ENCODE data around the gene PDE4D.
"Not testable (repeated sequence)": the region's sequence is repeated elsewhere in the genome, so short reads cannot be mapped to it uniquely, and the experiment has no call there.

Gene PDE4D

DNA sequence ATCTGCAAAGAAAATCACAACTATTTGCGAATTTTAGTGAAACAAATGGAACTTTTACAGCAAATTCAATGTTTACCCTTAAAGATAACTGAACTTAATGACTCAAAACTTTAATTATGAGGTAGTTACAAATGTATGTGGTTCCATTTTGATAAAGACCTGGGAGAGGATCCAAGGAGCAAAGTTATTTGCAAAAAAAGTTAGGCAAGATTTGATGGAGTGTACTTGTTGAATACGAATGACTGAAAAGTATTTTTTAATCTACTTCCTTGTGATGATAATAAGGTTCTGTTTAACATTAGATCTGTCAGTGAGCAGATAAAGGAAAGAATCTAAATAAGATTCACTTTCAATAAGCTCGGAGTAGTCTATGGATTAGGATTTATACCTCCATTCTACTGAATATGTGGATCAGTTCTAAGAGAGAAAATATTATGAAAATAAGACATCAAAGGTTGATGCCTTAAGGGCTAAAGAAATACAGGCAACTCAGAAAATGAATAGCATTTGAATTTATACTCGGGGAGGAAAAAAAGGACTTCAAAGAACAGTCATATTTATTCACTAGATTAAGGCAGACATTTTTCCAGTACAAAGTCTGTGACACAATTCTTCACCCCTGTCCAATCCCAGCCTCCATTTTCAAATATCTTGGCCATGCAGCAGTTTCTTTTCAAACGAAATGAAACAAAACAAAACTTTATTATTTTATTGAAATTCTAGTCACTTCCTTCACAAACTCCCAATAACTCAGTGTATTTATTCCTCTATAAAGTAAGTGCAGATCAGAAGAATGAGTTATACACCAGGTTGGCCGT, 199.8 kb downstream of the PDE4D start:
- no peak for DNase-seq

DNA sequence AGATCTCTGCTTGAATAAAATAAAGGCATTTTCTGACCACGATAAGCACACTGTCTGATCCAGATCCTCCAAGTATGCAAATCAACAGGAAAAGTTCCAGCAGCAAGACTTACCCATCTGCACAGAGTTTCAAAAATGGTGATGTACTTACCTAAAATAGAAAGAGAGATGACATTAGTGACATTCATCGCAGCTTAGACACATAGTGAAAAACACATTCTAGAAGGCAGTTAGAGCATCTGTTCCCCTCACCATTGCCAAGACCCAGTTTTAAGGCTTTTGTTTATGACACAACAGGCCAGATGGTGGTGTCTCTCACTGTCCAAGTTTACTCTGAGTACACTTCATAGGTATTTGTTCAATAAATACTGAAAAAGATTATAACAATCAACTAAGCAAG, 207.7 kb downstream of the PDE4D start:
- no peak for DNase-seq

DNA sequence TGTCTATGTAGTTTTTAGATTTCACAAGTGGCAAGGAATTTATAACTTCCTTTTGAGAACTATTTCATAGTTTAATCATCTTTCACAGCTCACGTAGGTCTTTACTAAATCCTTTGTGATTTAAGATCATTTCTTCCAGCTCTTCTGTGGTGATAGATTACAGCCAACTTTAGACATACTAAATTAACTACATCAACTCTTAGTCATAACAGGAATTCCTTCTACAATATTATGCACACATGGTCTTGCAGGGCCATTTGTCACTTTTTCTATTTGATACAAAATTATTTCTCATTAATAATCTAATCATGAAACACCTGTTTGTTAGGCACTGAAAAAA, 208.4 kb downstream of the PDE4D start:
- no peak for DNase-seq

DNA sequence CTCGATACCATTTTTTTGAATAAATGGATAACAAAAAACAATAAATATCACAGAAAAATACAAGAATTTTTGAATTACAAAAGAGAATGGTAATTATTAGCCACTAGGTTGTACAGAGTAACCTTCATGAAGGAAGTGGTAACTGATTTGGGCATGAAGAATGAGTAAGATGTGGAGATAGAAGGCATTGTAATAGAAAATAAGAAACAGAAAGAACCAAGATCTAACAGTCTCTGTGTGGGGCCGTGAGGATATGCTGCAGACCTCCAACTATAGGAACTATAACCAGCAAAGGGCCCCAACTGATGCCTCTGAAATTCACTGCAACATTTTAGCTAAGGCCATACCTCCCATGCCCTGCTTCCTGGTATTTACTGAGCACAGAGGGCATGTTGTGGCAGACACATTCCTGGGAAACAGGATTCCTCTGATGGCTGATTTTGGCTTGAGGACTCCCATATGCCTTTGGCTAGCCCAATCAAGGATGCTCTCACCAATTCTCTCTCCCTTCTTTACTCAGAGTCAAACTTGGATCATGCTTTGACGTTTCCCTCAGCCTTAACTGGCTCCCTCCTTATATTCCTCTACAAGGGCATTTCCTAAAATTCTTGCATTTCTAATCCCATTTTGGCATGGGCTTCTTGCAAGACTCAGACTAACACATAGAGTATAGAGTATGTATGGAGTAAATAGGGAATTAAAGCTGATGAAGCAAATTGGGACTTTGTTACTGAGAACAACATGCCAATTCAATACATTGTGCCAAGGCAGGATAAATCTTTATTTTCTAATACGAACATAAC, 208.9 kb downstream of the PDE4D start:
- DNase-seq = no peak

DNA sequence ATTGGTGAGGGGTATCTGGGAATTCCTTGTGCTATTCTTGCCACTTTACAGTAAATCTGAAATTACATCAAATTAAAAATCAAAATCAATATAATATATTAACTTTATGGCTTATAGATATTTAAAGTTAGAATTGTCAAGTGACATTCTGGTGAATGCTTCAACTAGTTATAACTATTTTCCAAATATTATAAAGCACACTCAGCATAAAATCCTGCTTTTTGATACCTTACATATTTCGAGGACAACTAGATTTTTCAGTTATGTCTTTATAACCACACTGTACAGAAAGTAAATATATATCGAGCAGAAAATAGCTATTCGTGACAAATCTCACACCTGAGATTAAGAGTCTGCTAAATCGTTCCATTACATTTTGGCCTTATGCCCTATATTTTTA, 210.2 kb downstream of the PDE4D start:
- no peak for DNase-seq

DNA sequence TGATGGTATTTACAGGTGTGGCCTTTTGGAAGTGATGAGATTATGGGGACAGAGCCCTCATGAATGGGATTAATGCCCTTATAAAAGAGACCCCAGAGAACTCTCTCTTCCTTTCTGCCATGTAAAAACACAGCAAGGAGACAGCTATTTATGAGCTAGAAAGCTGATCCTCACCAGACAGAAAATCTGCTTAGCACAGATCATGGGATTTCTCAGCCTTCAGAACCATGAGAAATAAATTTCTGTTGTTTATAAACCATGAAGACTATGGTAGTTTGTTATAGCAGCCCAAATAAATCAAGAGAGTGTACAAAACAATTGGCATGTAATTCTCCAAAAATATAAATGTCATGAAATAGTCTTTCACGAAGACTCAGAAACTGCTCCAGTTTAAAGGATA, 211.0 kb downstream of the PDE4D start:
- no peak for DNase-seq

DNA sequence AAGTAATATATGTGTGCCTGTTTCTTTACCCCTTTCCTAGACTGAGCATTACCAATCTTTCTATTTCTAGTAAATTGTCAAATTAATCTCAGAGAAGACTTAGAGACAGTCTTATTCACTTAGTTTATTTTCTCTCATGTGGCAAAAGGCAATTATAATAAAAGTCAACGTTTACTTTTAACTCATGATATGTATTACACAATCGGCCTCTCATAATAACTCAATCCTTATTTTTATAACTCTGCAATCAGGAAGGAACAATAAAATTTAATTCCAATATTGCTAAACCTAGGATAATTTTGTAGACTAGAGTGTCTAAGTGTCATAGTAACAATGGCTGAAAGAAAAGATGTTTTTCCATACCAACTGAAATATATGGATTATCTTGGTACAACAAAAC, 214.6 kb downstream of the PDE4D start:
- DNase-seq = no peak

DNA sequence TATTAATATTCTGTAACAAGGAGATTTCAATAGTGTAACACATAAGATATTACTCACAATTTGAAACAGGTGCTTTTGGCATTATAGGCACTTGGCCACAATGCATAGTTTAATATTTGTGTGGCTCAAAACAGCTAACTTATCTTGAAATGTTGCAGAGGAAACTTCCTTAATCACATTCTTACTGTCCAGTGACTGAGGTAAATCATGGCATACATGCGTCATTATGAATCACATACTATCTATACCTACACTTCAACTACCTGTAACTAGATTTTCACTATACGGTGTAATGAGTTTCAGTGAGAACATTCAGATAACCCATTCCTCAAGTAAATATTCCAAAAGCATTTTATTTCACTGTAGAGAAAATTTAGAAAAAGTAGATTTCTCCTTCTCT, 218.8 kb downstream of the PDE4D start:
- DNase-seq = no peak

DNA sequence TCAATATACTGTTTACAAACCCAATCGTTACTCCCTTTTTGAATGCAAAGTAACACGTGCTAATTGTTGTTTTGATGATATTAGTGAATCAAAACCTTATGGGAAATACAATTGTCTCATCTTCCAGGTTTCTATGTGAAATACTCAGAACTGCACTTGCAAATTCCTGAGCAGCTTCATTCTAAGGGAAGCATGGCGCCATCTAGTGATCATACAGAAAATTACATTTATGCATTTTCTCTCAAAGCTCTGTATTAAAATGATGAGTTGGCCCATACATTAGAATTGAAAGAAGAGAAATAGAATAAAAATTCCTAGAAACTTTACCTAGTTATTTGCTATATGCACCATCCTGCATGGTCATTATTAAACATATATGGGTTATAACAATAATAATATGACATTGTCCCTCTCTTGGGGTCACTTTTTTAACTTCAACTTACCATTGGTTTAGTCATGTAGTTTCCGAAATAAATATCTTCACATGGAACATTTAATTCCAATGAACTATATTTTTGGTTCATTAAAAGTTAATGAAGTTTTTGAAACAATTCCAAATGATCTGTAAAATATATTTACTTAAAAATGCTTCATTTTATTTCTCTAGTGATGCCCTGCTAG, 220.0 kb downstream of the PDE4D start:
- peak; percentile 60 for DNase-seq

DNA sequence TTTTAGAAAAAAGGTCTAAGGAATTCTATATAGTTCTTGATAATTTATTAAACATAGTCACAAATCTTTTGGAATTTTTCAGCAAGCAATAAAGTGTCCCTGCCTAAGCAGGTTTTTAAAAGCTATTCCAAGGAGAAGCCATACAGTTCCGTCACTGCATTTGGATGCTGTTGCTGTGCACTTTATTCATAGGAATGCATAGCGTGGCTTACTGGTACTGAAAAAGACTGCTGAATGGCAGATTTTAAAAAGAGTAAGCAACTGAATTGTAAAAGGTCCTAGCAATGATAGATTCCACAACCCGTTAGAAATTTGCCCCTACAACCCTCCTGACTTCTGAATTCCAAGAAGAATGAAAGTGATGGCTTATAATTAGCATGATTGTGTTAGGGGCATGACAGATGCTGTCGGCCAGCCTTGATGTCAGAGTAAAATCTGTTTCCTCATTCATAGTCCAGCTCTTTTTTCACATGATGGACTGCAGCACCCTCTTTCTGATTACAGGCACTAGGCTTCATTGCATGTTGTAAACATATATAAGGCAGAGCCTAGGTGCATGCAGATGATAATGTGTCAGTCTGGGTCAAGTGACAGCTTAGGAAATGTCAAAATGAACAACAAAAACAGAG, 227.0 kb downstream of the PDE4D start:
- DNase-seq = no peak

DNA sequence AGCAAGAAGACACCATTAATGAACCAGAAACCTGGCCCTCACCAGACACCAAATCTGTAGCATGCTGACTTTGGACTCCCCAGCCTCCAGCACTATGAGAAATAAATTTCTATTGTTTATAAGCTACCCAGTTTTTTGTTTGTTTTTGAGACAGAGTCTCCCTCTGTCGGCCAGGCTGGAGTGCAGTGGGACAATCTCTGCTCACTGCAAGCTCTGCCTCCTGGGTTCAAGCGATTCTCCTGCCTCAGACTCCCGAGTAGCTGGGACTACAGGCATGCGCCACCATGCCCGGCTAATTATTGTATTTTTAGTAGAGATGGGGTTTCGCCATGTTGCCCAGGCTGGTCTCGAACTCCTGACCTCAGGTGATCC, 227.7 kb downstream of the PDE4D start:
- not testable (repeated sequence) for DNase-seq

DNA sequence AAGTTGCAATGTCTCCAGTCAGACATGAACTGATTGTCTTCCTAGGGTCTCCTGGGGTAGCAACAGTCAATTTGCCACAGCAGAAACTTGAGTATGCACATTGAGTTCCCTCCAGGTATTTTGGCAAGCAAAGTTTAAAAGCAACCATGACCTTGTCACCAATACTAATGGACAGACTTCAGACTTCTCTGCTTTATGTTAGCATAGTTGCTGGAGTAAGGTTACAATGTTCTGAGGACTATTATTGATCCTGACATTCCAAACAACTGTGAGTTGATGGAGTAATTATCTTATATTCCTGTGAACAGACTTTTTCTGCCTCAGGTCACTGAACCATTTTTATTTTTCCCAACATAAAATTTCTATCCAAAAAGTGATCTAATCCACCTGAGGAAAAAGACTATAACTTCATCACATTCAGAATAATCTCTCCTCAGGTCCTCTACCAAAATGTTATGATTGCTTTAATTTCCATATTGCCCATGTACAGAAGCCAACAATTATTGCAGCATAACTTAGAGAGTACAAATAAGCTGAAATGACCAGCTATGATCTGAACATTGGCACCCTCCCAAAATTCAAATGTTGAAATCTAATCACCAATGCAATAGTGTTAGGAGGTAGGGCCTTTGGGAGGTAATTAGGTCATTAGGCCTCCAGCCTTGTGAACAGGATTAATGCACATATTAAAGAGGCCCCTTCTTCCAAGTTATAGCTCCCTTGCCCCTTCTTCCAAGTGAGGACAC, 228.3 kb downstream of the PDE4D start:
- DNase-seq = no peak

DNA sequence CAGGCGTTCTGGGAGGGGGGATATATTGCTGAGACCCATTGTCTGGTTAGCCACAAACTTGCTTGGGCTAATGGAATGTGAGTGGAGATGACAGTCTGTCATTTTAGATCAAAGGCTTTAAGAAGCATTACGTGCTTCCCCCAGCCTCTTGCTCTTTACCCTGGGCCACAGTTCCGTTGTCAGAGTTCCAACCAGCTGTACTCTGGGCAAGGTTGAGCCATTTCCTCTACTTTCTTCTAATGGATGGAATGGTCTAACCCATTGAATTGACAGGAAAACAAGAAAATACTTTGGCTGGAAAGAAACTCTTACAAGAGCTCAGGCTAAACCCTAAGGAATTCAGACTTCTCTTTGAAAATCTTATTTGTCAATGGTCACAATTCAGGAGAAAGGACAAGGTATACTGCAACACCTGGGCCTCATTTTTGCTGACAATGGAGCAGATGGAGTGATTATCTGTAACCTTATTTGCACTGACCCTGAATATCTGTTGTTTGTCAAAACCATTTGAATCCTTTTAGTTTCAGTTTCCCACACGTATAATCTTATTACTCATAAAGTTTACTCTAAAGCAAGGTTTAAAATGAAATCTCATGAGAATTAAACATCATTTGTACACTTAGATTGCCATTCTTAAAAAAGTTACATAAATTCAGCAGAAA, 231.4 kb downstream of the PDE4D start:
- no peak for DNase-seq

DNA sequence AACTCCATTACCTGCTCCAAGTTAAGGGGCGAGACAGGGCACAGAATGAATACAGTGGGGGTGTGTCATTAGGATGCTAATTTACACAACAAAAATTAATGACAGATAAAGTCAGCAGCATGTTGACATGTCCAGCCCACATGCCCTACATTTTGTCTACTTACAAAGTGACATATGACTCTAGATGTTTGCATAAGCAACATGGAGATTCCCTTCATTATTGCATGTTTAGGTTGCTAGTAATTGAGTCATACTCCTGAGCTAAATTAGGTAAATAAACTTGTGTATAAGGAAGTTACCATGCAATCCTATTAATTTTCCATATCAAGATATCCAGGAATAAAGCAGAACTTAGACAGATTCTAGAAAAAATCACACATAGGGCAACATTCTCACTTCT, 232.2 kb downstream of the PDE4D start:
- no peak for DNase-seq

DNA sequence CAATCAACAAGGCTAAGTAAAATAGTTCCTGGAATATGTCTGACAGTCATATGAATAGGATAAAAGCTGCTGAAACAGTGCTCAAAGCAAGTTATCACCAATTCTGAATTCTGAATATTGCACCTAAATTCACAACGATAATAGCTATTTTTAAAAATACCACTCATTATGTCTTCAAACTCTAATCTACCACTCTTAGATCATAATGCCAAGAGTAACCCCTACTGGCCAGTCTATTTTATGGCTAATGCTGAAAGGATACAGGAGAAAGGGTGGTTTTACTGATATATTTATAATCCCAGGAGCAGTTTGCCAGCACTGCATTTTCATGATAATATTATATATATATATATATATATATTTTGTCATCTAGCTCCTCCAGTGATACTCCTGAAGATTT, 232.8 kb downstream of the PDE4D start:
- peak; percentile 60 for DNase-seq

DNA sequence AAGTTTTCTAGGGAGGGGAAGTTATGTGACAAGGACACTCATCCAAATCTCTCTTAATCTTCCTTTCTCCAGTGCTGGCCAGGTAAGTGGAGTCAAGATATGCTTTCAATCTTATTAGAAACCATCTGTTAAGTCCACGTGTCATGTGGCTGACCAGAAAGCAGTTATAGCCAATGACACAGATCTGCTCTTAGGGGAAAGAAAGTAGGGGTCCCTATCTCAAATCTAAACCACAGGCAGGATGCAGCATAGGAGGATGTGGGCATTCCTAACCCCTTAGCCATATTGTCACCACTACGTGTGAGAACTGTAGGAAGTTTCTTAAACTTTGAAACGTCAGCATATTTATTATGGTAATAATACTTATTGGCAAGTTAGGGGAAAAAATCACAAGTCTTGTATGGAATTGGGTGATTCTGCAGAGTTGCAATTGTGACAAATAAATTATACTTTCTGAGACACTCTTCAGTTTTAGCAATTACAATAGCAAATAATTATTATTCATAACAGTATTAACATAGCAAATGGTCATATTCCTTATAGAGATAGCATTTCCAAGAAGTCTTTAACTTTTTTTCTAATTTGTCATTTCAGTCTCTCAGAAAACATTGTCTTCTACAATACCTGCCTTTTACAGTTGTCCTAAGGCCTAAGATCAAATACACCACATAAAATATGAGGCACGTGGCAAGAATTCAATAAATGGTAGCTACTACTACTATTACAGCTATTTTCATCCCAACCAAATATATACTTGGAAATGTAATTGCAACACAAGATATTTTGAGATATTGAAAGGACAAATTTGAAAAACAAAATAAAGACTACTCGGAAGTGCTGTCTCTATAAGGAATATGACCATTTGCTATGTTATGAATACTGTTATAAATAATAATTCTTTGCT, 236.9 kb downstream of the PDE4D start:
- peak; percentile 35 for DNase-seq

DNA sequence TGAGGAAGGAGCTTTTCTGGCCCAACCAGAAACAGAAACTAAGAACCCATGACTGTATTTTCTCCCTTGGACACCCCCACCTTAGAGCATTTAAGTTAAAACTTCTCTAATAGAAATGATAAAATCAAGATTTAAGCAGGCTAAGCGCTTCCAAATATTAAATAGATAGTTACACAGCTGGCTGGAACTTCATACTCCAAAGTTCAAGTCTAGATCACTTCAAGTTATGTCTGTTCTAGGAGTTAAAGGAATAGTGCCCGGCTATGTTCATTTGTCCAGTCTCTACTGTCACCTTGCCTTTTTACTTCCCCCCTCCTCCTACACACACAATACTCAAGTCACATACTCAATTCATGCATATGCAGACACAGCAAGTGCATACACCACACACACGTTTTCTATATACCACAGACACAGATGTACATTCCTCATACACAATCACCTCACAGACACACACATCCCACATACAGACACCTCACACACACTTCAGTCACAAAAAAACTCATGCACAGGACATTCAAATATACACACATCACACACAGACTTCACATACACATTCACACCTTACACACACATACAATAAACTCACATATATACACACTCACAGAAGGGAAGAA, 237.7 kb downstream of the PDE4D start:
- DNase-seq = no peak

DNA sequence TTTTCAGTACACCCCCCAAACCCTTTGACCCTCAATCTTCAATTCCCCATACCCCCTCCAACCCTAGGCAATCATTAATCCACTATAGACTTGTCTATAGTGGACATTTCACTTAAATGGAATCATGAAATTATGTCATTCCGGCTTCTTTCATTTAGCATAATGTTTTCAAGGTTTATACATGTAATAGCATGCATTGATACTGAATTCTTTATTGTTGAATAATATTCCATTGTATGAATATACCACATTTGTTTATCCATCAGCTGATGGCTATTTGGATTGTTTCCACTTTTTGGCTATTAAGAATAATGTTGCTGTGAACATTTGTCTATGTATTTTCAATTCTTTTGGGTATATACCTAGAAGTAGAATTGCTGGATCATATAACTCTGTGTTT, 238.8 kb downstream of the PDE4D start:
- no peak for DNase-seq

DNA sequence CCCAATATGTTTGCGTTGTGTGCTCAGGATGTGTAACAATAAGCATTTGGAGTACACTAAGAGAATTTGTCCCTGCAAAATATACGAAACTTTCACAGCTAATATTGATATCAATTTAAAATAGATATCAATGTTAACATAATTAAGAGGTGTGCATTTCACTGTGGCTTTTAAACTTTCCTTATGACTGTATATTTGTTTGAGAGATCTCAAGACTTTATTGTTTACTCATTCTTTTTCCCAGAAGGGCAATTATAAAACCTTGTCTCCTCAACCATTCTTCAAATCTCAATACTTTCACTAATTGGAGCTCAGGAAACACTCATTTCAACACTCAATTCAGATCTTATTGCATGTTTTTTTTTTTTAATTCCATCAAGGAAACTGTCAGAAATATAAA, 241.1 kb downstream of the PDE4D start:
- DNase-seq = no peak
